Measurements from ENCODE around the gene PLAC8.
"Not testable (repeated sequence)": the region's sequence is repeated elsewhere in the genome, so short reads cannot be mapped to it uniquely, and the experiment has no call there.

Gene PLAC8

GRCh38 chr4:83112678-83113428 is 1.7 kb downstream of the PLAC8 start:
- TF ChIP-seq CTCF (IDR thresholded peaks at IDR 0.05; ENCODE audit: low read depth, low read length, missing control alignments) = no peak
- peak; percentile 45 for DNase-seq

GRCh38 chr4:83112231-83112630 is 2.3 kb downstream of the PLAC8 start:
- DNase-seq = no peak
- H3K36me3 ChIP-seq (replicated peaks) = no peaks in the 10 kb centered on the region
- TF ChIP-seq CTCF (IDR thresholded peaks at IDR 0.05; ENCODE audit: low read depth, low read length, missing control alignments) = no peak
- in situ Hi-C loops (cut with HindIII; ENCODE audit: low pct_ligation_motif_present, low sequenced_read_pairs) = no loop called here
- H3K27me3 ChIP-seq (replicated peaks) = no peaks in the 10 kb centered on the region
- H3K27ac ChIP-seq = no peak overlapping the region
- H3K4me3 ChIP-seq (ENCODE audit: low read depth, low read length) = no peak overlapping the region

More at GRCh38 chr4:83112678-83113428, 1.7 kb downstream of the PLAC8 start:
- Histone ChIP-seq H3K4me3 (ENCODE audit: low read depth, low read length) (no peak overlapping the region), H3K27ac (no peak overlapping the region), H3K36me3 (replicated peaks) (no peaks in the 10 kb centered on the region), H3K27me3 (replicated peaks) (no peaks in the 10 kb centered on the region)
- in situ Hi-C loops (cut with HindIII; ENCODE audit: low pct_ligation_motif_present, low sequenced_read_pairs) = no loop called here

- in situ Hi-C loops (cut with HindIII; ENCODE audit: low pct_ligation_motif_present, low sequenced_read_pairs); DNase-seq; H3K27me3 ChIP-seq (replicated peaks); H3K4me3 ChIP-seq (ENCODE audit: low read depth, low read length); H3K36me3 ChIP-seq (replicated peaks); H3K27ac ChIP-seq: not testable (repeated sequence)
Measured at GRCh38 chr4:83111751-83112141, 2.8 kb downstream of the PLAC8 start.

- Histone ChIP-seq H3K27me3 (replicated peaks) (no peaks in the 10 kb centered on the region), H3K4me3 (ENCODE audit: low read depth, low read length) (no peak overlapping the region), H3K36me3 (replicated peaks) (no peaks in the 10 kb centered on the region), H3K27ac (no peak overlapping the region)
- DNase-seq = no peak
- TF ChIP-seq CTCF (IDR thresholded peaks at IDR 0.05; ENCODE audit: low read depth, low read length, missing control alignments) = no peak
- in situ Hi-C loops (cut with HindIII; ENCODE audit: low pct_ligation_motif_present, low sequenced_read_pairs) = no loop called here
Measured at GRCh38 chr4:83110970-83111750, 3.4 kb downstream of the PLAC8 start.

- in situ Hi-C loops (cut with HindIII; ENCODE audit: low pct_ligation_motif_present, low sequenced_read_pairs) = no loop called here
- H3K27me3 ChIP-seq (replicated peaks) = no peaks in the 10 kb centered on the region
- DNase-seq = peak; percentile 66
- peak overlapping the region; percentile 60 for H3K4me3 ChIP-seq (ENCODE audit: low read depth, low read length)
- H3K36me3 ChIP-seq (replicated peaks) = no peaks in the 10 kb centered on the region
- no peak overlapping the region for H3K27ac ChIP-seq
- peak; percentile 90 for TF ChIP-seq CTCF (IDR thresholded peaks at IDR 0.05; ENCODE audit: low read depth, low read length, missing control alignments)
Measured at GRCh38 chr4:83110223-83110945, 4.1 kb downstream of the PLAC8 start.

Measured in brain microvascular endothelial cell (primary cell).